Naive thymus-derived CD8-positive, alpha-beta T cell (primary cell): Measurements from ENCODE around the gene ATG10. TPM values are rescaled to one million over a fixed set of nuclear protein-coding genes. Genes with fewer than 3 reads are reported as not detected.

ENCODE experiments used
- ATAC-seq, 2 donors: fragments of 150-1000 bp; cut with Tn5 transposase in 1 of 2; sonication (Bioruptor Pico), chemical (Tn5 transposase) in 1 of 2; 1 replicate in 1 of 2; 2 replicates in 1 of 2; pipeline ENCODE4 v1.10.0; 2021; ENCODE audit warnings: mild to moderate bottlenecking in 2 of 2, moderate library complexity in 2 of 2
- POLR2A ChIA-PET: fragments of 350-600 bp; sonication (Branson Sonifier 250); formaldehyde crosslinking; loops from one replicate; lab custom pipeline; 2021; ENCODE audit warnings: antibody characterized with exemption; lab: Charles Lee
- DNase-seq, 10 donors: peaks; one replicate each; pipeline versions ENCODE4 v3.0.0 to v3.0.0-alpha.2; 2020 to 2022
- H3K27ac Mint-ChIP-seq, 10 donors: one replicate each; pipeline ENCODE4 v1.8.0; 2020 to 2022; ENCODE audit warnings: mild to moderate bottlenecking in 10 of 10, mixed read lengths in 10 of 10, moderate library complexity in 4 of 10, inconsistent platforms in 1 of 10
- H3K27me3 Mint-ChIP-seq, 5 donors: one replicate each; pipeline ENCODE4 v1.8.0; 2021 to 2022; ENCODE audit warnings: mixed read lengths in 5 of 5
- H3K36me3 Mint-ChIP-seq, 3 donors: one replicate each; pipeline ENCODE4 v1.8.0; 2020 to 2022; ENCODE audit warnings: mixed read lengths in 3 of 3, mild to moderate bottlenecking in 2 of 3, inconsistent platforms in 1 of 3
- H3K4me1 Mint-ChIP-seq, 4 donors: one replicate each; pipeline ENCODE4 v1.8.0; 2021 to 2022; ENCODE audit warnings: mixed read lengths in 4 of 4
- H3K4me3 Mint-ChIP-seq, 10 donors: one replicate each; pipeline ENCODE4 v1.8.0; 2020 to 2022; ENCODE audit warnings: mild to moderate bottlenecking in 10 of 10, mixed read lengths in 10 of 10, moderate library complexity in 6 of 10, inconsistent platforms in 1 of 10
- H3K9me3 Mint-ChIP-seq, 9 donors: one replicate each; pipeline ENCODE4 v1.8.0; 2020 to 2022; ENCODE audit warnings: mixed read lengths in 9 of 9, mild to moderate bottlenecking in 3 of 9, inconsistent platforms in 1 of 9, moderate library complexity in 1 of 9
- polyA plus RNA-seq, 3 donors: library from polyadenylated mRNA; unstranded; fragments of 300-500 nt; fragmentation: Illumina TruSeq; gene quantifications; one replicate each; pipeline ENCODE4 v1.2.3, GENCODE V29; 2021
- total RNA-seq, 8 experiments: library from RNA in 2 of 8; stranded (reverse) in 2 of 8; gene quantifications; one replicate each; pipeline ENCODE4 v1.2.3 and lab custom pipeline; 2021 to 2026

The ATG10 gene
- total and polyA plus RNA-seq, 5 experiments from 2014 or later, result 9.2 to 11.8 (median 9.8) TPM

DNA sequence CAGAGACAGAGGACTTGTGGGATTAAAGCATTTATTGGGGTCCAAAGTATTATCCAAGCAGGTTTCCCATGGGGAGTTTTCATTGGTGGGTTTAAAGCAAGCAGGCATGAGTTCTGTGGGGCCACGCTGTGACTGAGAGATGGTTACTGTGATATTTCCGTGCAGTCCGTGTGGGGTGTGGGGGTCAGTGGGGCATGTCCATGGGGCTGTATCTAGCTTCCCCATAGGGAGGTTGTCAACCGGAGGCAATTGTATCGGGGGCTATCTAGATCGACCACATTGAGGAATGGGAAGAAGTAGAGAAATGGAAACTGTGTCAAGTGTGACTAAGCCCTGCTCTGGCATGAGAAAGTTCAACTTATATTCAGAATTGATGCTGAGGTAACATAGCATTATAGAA lies 313.4 kb downstream of the ATG10 start:
- Mint-ChIP-seq H3K36me3 (no peaks in the 10 kb centered on the region), H3K4me3 (no peak overlapping the region), H3K27me3 (peaks cover 0 to 1% (median 0%) of the 10 kb centered on the region in 5 donors), H3K4me1 (peaks cover 0 to 6% (median under 1%) of the 10 kb centered on the region in 4 donors), H3K27ac (no peak overlapping the region), H3K9me3 (no peaks in the 10 kb centered on the region)
- DNase-seq, result no peak
- ATAC-seq, result no peak
- POLR2A ChIA-PET, result no interaction called here

DNA sequence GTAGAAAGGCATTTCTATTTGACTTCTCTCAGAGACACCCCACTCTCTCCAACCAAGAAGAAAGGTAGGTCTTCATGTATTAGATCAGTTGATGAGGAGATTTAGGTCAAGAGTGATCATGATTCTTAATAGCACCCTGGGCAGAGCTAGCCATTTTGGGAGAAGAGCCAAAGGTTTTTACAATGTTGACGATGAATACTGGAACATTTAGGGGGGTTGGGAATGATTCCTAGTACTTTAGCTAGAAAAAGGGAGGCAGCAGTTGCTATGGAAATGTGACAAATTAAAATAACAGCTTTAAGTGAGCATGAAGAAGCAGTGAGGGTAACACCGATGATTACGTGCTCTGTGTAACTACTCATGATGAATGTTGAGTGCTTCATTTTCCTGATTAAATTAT lies 315.8 kb downstream of the ATG10 start:
- no peak for ATAC-seq
- H3K4me3 Mint-ChIP-seq, result no peak overlapping the region
- H3K36me3 Mint-ChIP-seq, result no peaks in the 10 kb centered on the region
- DNase-seq, result no peak
- H3K27ac Mint-ChIP-seq, result peak overlapping the region in 1 of 10 donors; percentile 11
- H3K9me3 Mint-ChIP-seq, result no peaks in the 10 kb centered on the region
- POLR2A ChIA-PET, result no interaction called here
- peaks cover 0 to 1% (median 0%) of the 10 kb centered on the region in 4 donors for H3K4me1 Mint-ChIP-seq
- H3K27me3 Mint-ChIP-seq, result peaks cover 0 to 1% (median 0%) of the 10 kb centered on the region in 5 donors

DNA sequence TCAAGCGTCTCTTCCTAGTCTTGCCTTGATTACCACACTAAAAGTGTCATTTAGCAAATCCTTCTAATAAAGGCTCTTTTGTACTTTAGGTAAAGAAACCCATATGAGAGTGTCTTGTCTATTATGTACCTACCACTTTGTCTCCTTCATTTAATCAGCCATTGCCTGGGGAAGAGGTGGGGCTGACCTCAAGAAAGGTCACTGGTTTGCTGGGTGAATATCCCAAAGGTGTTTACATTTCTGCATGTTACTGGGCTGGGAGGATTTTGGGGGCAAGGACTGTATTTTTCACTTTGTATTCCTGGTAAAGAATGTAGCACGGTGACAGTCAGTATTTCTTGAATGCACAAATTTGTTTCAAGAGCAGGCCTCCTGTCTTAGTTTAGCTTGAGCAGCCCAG lies 318.2 kb downstream of the ATG10 start:
- POLR2A ChIA-PET, result no interaction called here
- DNase-seq (no peak), ATAC-seq (no peak)
- peaks cover 0 to 1% (median 0%) of the 10 kb centered on the region in 5 donors for H3K27me3 Mint-ChIP-seq
- H3K4me1 Mint-ChIP-seq, result peaks cover 0 to 3% (median 0%) of the 10 kb centered on the region in 4 donors
- H3K36me3 Mint-ChIP-seq, result no peaks in the 10 kb centered on the region
- H3K9me3 Mint-ChIP-seq, result no peaks in the 10 kb centered on the region
- H3K27ac Mint-ChIP-seq, result no peak overlapping the region
- H3K4me3 Mint-ChIP-seq, result no peak overlapping the region

DNA sequence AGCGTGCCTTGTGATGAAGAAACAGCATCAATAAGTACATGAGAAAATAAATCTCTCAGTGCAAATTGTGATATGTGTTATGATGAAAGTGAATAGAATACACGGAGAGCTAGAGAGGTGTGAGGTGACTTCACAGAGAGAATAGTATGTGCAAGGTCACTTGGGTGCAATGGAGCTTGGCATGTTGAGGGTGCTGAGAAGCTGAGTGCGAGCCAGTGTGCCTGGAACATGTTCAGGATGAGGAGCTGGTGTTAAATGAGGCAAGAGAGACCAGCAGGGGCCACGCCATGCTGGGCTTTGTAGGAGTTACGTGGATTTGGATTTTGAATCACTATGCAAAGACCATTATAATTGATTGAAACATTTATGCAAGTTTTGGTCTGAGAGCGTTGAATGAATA lies 319.1 kb downstream of the ATG10 start:
- POLR2A ChIA-PET, result no interaction called here
- ATAC-seq, result no peak
- H3K27ac Mint-ChIP-seq, result no peak overlapping the region
- peaks cover 0 to 3% (median 0%) of the 10 kb centered on the region in 4 donors for H3K4me1 Mint-ChIP-seq
- DNase-seq, result no peak
- peaks cover 0 to 1% (median 0%) of the 10 kb centered on the region in 5 donors for H3K27me3 Mint-ChIP-seq
- no peak overlapping the region for H3K4me3 Mint-ChIP-seq
- H3K36me3 Mint-ChIP-seq, result no peaks in the 10 kb centered on the region
- H3K9me3 Mint-ChIP-seq, result no peaks in the 10 kb centered on the region

DNA sequence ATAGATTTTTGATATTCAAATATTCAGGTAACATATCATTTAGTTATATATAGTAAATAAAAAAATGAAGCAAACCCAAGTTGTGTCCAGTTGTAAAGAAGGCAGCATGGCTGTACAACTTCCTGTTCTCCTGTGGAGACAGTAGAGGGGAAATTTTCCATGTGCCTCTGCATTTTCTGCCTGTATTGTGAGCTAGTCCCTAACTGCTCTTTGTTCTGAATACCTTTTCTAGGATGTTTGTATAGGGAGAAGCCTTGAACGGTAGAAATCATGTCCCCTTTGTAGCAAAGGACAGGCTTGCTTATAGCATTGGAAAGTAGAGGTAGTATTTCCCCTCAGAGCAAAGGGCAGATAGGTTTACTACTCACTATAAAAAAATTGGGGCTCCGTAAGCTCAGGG lies 319.6 kb downstream of the ATG10 start:
- no peak overlapping the region for H3K4me3 Mint-ChIP-seq
- H3K27me3 Mint-ChIP-seq, result peaks cover 0 to 1% (median 0%) of the 10 kb centered on the region in 5 donors
- no peak for ATAC-seq
- H3K9me3 Mint-ChIP-seq, result no peaks in the 10 kb centered on the region
- H3K4me1 Mint-ChIP-seq, result peaks cover 0 to 3% (median 0%) of the 10 kb centered on the region in 4 donors
- no peaks in the 10 kb centered on the region for H3K36me3 Mint-ChIP-seq
- POLR2A ChIA-PET, result no interaction called here
- DNase-seq, result no peak
- no peak overlapping the region for H3K27ac Mint-ChIP-seq

DNA sequence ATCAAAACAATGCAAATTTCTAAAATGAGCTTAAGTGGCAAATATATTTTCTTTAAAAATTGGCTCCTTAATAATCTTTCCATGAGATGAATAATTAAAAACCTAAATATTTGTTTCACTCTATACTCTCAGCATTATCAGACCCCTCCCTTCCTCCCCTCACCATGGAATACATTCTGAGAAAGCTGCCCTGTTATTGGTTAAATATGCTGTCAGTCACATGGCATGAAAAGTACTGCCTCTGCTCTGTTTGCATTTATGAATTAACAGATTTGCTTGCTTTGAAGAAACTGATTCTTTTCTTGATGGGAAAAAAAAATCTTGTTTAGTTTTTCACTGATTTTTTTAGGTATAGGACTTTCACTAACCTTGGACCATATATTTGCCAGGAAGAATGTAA lies 323.3 kb downstream of the ATG10 start:
- ATAC-seq (no peak), DNase-seq (no peak)
- Mint-ChIP-seq H3K27ac (no peak overlapping the region), H3K4me1 (peaks cover 0 to 4% (median 0%) of the 10 kb centered on the region in 4 donors), H3K4me3 (no peak overlapping the region), H3K36me3 (peaks cover 0 to 4% (median 4%) of the 10 kb centered on the region in 3 donors), H3K9me3 (peaks cover 0 to 4% (median 0%) of the 10 kb centered on the region in 9 donors), H3K27me3 (peaks cover 0 to 5% (median 0%) of the 10 kb centered on the region in 5 donors)
- POLR2A ChIA-PET, result interaction anchor here (0.6 kb wide), 1 partner anchor 12 kb away, joined by 4 read pairs; no protein-coding TSS in a partner anchor

DNA sequence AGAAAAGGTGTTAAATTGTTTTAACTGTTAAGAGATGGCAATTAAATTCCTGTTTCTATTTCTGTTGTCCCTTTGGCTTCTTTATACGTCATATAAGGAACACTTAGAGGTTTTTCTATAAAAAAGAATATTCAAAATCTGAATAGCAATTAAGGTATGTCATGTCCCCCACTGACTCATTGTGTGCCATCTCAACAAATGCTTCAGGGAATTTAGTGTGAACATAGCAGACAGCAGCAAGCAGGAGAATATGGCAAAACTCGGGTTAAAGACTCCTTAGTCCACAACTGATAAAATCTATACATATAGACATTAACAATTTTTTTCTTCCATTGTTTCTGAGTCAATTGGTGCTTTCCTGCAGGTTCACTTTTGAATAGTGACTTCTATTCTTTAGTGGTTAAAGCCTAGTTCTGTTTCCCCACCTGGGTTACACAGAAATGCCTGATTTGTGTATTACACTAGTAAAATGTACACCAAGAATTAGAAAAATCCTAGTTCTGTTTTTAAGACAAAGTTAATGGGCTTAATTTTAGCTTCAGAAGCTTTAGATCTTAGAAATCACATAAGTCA lies 324.2 kb downstream of the ATG10 start:
- ATAC-seq (no peak), DNase-seq (no peak)
- H3K27ac Mint-ChIP-seq, result no peak overlapping the region
- H3K4me3 Mint-ChIP-seq, result no peak overlapping the region
- POLR2A ChIA-PET, result interaction anchor here (0.6 kb wide), 1 partner anchor 18 kb away, joined by 5 read pairs; the partner anchor contains the start of gene RPS23
- H3K9me3 Mint-ChIP-seq, result peaks cover 0 to 4% (median 0%) of the 10 kb centered on the region in 9 donors
- H3K27me3 Mint-ChIP-seq, result peaks cover 0 to 5% (median 0%) of the 10 kb centered on the region in 5 donors
- peaks cover 0 to 4% (median 4%) of the 10 kb centered on the region in 3 donors for H3K36me3 Mint-ChIP-seq
- peaks cover 0 to 4% (median 0%) of the 10 kb centered on the region in 4 donors for H3K4me1 Mint-ChIP-seq

DNA sequence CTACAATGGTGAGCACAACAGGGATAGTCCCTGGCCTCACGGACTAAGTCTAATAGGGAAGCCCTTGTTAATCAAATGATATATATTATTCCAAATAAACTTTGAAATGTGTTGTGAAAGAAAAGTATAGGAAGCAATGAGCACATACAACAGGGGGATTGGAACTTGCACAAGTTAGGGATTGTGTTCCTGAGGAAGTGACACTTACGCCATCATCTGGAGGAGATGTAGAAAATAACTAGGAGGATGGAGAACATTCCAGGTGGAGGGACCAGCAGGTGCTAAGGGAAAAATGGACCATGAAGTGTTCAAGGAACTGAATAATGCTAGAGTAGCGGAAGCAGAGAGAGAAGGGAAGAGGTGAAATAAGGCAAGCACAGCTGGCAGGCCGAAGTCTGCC lies 325.1 kb downstream of the ATG10 start:
- Mint-ChIP-seq H3K4me1 (peaks cover 0 to 4% (median 0%) of the 10 kb centered on the region in 4 donors), H3K27ac (no peak overlapping the region), H3K36me3 (peaks cover 0 to 4% (median 4%) of the 10 kb centered on the region in 3 donors), H3K9me3 (peaks cover 0 to 4% (median 0%) of the 10 kb centered on the region in 9 donors), H3K4me3 (no peak overlapping the region), H3K27me3 (peaks cover 0 to 5% (median 0%) of the 10 kb centered on the region in 5 donors)
- ATAC-seq (no peak), DNase-seq (no peak)
- POLR2A ChIA-PET, result interaction anchor here (0.6 kb wide), 1 partner anchor 19 kb away, joined by 5 read pairs; the partner anchor contains the start of gene RPS23

DNA sequence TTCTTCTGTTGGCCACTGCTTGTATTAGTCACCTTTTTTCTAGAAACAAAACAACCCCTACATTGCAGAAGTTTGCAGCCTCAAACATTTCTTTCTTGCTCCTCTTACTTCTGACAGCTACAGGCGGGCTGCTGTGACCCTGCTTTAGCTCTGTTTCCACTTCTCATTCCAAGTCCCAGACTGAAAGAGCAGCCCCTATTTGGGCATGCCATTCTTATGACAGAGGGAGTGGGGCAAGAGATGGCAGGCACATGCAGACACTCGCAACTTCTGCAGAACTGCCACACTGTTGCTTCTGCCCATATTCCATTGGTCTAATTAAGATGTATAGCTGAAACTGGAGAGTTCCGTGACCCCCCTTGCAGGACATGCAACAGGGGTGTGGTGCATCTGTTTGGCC lies 325.9 kb downstream of the ATG10 start:
- H3K9me3 Mint-ChIP-seq, result peaks cover 0 to 4% (median 0%) of the 10 kb centered on the region in 9 donors
- H3K4me1 Mint-ChIP-seq, result peaks cover 0 to 4% (median 0%) of the 10 kb centered on the region in 4 donors
- peaks cover 0 to 5% (median 0%) of the 10 kb centered on the region in 5 donors for H3K27me3 Mint-ChIP-seq
- no peak overlapping the region for H3K4me3 Mint-ChIP-seq
- no peak overlapping the region for H3K27ac Mint-ChIP-seq
- POLR2A ChIA-PET, result no interaction called here
- ATAC-seq (no peak), DNase-seq (no peak)
- H3K36me3 Mint-ChIP-seq, result peaks cover 0 to 4% (median 4%) of the 10 kb centered on the region in 3 donors

DNA sequence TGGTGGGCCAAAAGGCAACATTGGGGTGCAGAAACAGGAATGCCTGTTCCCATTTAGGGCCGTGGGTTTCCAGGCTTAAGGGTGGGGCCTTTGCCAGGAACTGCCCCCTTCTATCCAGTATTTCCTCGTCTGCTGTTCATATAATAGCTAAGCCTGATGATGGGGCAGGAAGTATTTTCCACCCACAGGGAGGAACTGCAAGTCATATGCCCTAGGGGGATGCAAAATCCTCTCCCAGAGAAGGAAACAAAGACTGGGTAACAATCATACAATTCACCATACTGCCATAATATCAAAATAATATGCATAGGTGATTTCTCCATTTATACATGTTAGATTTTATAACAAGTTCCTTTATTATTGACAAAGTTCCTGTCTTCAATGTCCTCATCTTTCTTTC lies 326.8 kb downstream of the ATG10 start:
- no peak overlapping the region for H3K4me3 Mint-ChIP-seq
- peaks cover 0 to 4% (median 0%) of the 10 kb centered on the region in 9 donors for H3K9me3 Mint-ChIP-seq
- POLR2A ChIA-PET, result interaction anchor here (0.5 kb wide), 1 partner anchor 21 kb away, joined by 3 read pairs; no protein-coding TSS in a partner anchor
- peaks cover 0 to 4% (median 4%) of the 10 kb centered on the region in 3 donors for H3K36me3 Mint-ChIP-seq
- no peak for ATAC-seq
- no peak overlapping the region for H3K27ac Mint-ChIP-seq
- peaks cover 0 to 4% (median 0%) of the 10 kb centered on the region in 4 donors for H3K4me1 Mint-ChIP-seq
- H3K27me3 Mint-ChIP-seq, result peaks cover 0 to 5% (median 0%) of the 10 kb centered on the region in 5 donors
- DNase-seq, result no peak

DNA sequence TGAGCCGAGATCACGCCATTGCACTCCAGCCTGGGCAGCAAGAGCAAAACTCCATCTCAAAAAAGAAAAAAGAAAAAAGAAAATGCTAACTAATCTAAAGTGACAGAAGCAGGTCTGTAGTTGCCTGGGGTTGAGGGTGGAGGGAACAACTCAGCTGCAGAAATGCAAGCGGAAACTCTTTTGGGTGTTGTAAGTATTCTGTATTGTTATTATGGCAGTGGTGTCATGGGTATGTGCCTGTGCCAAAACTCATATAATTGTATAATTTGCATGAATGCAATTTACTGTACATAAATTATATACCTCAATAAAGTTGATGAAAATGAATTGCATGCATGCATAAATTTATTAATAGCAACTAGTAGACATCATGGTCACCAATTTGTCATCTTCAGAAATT lies 329.4 kb downstream of the ATG10 start:
- Mint-ChIP-seq H3K27me3 (peaks cover 0 to 5% (median 0%) of the 10 kb centered on the region in 5 donors), H3K9me3 (peaks cover 0 to 4% (median 0%) of the 10 kb centered on the region in 9 donors), H3K36me3 (peaks cover 4 to 13% (median 4%) of the 10 kb centered on the region in 3 donors), H3K27ac (no peak overlapping the region), H3K4me3 (no peak overlapping the region), H3K4me1 (peaks cover 0 to 2% (median 0%) of the 10 kb centered on the region in 4 donors)
- ATAC-seq (no peak), DNase-seq (no peak)
- POLR2A ChIA-PET, result no interaction called here
